GM21526 (cell line): ENCODE data around the gene DNAJC15.
"Not testable (repeated sequence)": the region's sequence is repeated elsewhere in the genome, so short reads cannot be mapped to it uniquely, and the experiment has no call there.

Source experiments
- ATAC-seq: cut with Tn5 transposase; IDR thresholded peaks from one replicate; pipeline ENCODE4 v1.9.1; 2021; ENCODE audit warnings: moderate library complexity; ENCODE audit not compliant: unreplicated experiment, low FRiP score

The DNAJC15 gene

DNA sequence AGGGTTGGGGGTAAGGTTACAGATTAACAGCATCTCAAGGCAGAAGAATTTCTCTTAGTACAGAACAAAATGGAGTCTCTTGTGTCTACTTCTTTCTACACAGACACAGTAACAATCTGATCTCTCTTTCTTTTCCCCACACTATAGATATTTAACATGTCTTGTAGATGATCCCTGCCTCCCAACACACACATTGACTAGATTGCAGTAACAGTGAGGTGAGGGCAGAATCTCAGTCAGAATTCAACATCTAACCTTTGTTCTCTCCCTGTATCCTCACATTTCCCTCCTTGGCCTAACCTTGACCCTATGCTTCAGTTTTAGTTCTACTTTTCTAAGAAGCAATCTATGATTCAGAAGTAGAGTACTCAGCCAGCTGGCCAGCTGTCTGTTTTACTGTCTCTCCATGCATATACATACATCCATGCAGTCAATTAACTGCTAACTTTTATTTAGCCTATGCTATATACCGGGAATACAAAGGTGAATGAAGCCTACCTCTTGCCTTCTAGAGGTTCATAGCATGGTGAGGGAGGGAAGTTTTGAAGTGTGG is 18.1 kb downstream of the DNAJC15 start:
- ATAC-seq, result peak; percentile 42

DNA sequence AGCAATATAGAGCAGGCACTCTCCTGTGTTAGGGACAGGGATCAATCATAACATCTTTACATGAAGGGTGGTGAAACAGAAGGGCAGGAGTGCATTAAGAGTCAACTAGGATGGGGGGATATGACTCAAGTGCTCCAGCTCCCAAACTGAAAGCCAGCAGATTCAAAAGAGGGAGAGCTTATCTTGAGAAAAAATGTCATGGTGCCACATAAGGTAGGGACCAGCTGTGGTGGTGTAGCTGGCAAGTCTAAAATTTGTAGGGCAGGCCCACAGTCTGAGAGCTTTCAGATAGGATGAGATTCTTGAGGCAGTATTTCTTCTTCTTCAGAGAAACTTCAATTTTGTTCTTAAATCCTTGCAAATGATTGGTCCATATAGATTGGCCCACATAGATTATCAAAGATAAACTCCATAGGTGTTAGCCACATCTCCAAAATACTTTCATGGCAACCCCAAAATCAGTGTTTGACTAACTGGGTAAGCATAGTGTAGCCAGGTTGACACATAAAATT is 19.1 kb downstream of the DNAJC15 start:
- ATAC-seq, result no peak

DNA sequence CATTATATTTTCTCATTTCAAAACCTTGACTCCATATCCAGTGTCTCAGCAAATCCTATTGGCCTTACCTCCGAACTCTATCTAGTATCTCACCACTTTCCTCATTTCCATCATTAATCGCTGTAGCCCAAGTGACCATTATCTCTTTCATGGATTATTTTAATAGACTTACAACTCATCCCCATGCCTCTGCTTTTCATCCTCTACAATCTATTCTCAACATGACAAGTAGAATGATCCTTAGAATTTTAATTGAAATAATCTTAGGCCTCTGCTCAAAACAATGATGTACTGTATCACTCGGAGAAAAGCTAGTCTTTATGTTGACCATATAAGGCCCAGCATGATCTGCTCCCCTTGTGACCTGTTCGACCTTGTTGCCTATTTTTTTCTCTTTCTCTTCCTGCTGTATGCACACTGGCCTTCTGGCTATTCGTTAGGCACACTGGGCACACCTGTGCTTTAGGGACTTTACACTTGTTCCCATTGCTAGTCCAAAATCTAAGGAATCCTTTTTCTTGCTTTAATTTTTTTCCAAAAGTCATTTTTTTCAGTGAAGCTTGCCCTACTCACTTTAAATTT is 21.4 kb downstream of the DNAJC15 start:
- ATAC-seq, result peak; percentile 40

DNA sequence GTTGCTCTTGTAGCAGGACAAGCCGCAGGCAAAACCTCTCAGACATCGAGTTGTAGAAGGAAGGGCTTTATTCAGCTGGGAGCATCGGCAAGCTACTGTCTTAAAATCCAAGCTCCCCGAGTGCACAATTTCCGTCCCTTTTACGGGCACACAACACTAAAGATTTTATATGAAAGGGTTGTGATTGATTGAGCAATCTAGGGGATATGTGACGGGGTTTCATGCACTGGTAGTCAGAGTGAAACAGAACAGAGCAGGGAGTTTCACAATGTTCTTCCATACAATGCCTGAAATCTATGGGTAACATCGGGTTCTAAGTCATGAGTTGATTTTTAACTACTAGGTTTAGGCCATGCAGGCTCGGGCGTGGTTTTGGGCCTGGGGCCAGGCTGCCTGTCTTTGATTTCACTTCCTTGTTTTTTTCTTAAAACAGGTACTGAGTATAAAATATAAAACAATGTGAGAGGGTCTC is 22.0 kb downstream of the DNAJC15 start:
- not testable (repeated sequence) for ATAC-seq

DNA sequence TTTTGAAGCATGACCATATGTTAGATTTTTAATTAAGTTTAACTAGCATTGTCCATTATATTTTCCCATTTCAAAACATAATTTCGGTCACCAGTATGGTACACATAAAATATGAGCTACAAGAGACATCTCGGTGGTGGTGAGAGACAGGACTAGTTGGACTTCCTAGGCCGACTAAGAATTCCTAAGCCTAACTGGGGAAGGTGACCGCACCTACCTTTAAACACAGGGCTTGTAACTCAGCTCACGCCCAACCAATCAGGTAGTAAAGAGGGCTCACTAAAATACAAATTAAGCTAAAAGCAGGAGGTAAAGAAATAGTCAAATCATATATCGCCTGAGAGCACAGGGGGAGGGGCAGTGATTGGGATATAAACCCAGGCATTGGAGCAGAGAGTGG is 22.9 kb downstream of the DNAJC15 start:
- no peak for ATAC-seq

DNA sequence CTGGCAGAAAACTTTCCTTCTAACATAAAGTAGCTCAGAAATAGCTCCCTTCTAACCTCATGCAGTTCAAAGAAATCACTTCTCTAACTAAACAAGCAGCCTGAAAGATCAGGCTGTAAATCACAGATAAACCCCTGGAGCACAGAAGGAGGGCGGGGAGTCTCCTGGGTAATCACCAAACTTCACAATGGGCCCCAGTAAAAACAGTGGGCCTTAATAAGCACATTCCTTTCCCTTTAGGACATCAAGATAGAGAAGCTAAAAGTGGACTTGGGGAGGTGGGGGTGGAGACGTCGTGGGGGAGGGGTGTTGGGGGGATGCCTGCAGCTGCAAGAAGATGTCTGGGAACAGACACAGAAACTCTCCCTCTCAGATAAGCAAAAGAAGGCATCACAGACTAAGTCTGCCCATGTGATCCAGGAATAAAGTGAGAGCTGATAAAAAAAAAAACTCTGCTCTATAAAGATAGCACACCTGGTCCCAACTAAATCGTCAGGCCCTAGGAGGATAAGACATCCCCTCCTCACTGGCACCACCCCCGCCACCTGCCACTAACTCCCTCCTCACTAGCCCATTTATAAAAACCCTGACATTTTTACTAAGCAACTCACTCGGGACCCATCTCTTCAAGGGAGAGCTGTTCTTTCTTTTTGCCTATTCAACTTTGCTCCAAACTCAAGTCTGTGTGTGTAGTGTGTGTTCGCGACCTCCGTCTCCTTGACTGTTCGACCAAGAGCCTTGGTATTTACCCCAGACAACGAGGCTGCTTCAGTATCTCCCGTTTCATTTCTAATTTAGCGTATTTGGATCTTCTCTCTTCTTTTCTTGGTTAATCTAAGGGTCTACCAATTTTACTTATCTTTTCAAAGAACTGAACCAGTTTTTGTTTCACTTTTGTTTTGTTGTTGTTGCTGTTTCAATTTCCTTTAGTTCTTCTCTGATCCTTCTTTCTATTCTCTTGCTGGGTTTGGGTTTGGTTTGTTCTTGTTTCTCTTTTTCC is 31.7 kb downstream of the DNAJC15 start:
- no peak for ATAC-seq

DNA sequence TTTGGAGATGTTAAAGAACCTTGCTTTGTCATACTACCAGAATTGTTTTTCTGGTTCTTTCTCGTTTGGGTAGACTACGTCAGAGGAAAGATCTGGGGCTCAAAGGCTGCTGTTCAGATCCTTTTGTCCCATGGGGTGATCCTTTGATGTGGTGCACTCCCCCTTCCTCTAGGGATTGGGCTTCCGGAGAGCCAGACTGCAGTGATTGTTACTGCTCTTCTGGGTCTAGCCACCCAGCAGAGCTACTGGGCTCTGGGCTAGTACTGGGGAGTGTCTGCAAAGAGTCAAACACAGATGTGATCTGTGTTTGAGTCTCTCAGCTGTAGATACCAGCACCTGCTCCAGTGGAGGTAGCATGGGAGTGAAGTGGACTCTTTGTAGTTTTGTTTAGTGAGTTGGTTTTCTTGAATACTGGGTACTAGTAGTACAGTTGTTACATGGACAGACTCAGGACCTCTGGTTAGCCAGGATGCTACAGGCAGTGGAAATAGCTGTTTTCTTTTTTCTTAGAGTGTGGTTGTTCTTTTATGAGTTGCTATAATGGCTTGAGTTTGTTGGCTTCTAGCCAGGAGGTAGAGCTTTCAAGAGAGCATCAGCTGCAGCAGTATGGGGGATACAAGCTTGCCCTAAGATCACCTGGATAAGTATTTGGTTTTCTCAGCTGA is 34.4 kb downstream of the DNAJC15 start:
- no peak for ATAC-seq

DNA sequence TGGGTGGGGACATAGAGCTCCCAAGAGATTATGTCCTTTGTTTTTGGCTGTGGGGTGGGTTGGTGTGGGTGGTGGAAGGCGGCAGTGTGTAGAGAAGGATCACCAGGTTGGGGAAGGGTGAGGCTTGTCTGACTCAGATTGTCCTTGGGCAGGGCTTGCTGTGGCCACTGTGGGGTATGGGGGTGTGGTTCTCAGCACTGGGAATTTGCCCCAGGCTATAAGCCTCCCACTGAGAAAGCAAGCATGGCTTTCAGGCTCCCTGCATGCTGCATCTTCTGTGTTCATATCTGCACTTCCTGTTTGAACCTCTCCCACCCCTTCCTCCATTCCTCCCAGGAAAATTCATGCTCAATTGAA is 34.9 kb downstream of the DNAJC15 start:
- no peak for ATAC-seq

DNA sequence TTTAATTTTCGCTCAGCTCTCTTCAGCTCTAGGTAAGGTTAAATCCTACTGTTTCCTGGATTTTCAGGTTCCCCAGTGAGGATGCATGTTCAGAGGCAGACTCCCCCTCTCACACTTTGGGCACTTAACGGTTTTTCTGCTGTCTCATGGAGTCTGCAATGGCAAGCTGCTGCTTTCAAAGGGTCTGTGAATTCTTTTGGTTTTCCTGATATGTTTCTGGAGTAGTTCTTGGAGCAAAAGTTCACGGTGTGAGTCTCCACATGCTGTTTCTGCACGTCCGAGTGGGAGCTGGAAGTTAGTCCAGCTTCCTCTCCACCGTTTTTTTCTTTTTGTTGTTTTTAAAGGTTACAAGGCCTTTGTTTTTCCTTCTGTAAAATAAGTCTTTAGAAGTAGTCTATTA is 35.4 kb downstream of the DNAJC15 start:
- no peak for ATAC-seq

DNA sequence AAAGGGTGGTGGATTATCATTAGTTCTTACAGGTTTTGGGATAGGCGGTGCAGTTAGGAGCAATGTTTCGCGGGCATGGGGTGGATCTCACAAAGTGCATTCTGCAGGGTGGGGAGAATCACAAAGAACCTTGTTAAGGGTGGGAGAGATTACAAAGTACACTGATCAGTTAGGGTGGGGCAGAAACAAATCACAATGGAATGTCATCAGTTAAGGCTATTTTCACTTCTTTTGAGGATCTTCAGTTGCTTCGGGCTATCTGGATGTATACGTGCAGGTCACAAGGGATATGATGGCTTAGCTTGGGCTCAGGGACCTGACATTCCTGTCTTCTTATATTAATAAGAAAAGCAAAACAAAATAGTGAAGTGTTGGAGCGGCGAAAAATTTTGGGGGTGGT is 36.4 kb downstream of the DNAJC15 start:
- not testable (repeated sequence) for ATAC-seq

DNA sequence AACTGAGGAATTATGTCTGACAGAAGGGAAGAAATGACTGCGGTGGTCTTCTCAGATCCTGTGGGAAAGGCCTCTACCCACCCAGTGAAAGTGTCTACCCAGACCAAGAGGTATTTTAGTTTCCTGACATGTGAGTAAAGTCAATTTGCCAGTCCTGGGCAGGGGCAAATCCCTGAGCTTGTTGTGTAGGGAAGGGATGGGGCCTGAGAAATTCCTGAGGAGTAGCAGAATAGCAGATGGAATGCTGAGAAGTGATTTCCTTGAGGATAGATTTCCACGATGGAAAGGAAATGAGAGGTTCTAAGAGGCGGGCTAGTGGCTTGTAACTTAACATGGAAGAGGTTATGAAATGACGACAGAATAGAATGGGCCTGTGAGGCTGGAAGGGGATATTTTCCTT is 37.4 kb downstream of the DNAJC15 start:
- not testable (repeated sequence) for ATAC-seq

DNA sequence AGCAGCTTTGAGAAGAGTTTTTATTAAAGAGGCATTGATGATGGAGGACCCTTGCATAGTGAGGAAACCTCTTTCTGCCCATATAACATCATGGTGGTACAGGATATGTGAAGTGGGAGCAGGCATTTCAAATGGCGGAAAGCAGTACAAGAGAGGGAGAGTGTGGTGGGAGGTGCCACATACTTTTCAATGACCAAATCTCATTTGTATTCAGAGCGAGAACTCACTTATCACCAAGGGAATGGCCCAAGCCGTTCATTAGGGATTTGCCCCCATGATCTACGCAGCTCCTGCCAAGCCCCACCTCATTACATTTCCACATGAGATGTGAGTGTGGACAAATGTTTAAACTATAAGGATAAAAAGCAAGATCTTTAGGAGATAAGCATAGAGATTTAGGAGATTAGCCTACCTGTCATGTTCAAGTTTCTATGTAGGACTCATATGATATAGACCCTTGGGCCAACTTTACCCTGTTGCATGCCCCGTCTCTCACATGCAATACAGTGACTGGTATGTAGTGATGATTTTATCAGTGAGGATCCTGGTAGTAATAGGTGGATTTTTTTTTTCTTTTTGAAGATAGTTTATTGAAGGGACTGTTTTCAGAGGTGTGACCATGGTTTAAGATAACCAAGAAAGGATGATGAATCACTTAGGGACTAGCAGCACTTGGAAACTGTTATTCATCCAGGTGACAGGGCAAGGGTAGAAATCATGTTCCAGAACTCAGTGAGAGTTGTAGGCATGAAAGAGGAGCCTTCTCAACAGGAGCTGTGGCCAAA is 38.3 kb downstream of the DNAJC15 start:
- ATAC-seq, result no peak

DNA sequence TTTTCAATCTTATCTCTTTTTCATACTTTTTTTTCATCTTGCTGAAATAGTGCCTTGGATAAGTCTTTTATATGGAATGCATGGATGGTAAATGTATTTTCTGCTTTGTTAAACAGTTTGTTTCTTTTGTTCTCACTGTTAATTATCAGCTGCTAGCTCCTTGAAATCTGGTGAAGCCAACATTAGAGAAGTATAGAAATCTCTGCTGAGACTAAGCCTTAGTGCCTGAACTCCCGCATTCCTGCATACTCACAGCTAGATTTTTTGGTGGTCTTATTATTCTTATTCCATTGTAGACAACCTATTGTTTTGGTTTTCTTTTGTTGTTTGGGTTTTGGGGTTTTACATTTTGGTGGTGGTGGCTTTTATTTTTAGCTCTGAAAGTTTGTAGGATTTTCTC is 48.4 kb downstream of the DNAJC15 start:
- no peak for ATAC-seq

DNA sequence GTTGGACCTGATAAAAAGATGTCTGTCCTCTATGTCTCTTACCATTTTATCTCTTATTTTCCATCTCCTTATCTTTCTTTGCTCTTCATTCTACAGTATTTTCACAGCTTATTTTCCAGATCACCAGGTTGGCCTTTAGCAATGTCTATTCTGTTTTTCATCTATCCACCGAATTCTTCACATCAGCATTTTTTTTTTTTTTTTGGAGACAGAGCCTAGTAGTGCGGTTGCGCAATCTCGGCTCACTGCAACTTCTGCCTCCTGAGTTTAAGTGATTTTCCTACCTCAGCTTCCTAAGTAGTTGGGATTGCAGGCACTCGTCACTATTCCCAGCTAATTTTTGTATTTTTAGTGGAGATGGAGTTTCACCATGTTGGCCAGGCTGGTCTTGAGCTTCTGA is 49.0 kb downstream of the DNAJC15 start:
- no peak for ATAC-seq

DNA sequence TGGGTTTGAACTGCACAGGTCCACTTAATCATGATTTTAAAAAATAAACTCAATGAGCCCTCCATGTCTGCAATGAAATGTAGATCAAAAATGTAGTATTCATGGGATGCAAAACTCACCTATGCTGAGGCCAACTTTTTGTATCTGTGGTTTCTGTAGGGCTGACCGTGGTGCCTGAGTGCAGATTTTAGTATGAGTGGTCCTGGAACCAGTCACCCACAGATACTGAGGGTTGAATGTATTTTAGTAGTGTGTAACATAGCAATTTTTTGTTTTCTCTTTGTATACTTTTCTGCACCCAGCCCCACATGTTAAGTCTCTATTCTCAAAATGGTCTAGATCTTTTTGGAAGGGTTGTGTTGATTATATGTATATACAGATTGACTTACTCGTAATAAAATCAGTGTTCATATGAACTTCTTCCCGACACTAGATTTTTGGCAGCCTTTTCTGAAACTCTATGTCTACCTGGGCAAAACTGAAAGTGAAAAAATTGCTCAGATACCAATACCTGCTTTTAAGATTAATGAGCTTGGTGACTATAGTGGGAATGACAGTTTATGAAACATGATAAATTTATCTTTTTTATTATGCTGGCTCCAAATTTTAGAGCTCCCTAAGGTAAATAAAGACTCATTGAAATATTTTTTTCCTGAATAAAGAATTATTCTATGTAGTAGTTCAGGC is 51.6 kb downstream of the DNAJC15 start:
- peak; percentile 71 for ATAC-seq

DNA sequence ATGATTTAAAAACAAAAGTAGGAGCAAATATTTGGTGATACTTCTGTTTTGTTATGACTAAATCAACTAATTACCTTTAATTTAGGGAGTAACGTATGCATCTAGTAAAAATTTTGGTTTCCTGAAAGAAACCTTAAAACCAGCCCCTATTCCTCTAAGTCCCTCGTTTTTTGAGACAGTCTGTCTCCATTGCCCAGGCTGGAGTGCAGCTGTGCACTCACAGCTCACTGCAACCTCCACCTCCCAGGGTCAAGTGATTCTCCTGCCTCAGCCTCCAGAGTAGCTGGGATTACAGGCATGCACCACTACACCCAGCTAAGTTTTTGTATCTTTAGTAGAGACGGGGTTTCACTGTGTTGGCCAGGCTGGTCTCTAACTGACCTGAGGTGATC is 52.1 kb downstream of the DNAJC15 start:
- ATAC-seq, result not testable (repeated sequence)

DNA sequence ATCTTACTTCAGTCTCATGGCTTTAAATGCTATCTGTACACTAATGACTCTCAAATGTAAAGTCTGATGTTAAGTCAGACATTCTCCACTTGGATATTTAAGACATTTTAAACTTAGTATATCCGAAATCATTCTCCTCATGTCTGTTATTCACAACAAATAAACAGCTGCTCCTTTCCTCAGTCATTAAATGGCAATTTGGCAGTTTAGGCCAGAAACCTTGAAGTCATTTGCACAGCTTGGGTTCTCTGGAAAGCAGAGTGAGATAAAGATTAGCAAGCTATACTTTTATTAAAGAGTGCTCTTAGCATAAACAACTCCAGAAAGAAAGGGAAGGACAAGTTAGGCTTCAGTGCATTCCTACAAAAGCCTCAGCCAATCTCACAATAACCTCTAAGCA is 53.7 kb downstream of the DNAJC15 start:
- no peak for ATAC-seq

DNA sequence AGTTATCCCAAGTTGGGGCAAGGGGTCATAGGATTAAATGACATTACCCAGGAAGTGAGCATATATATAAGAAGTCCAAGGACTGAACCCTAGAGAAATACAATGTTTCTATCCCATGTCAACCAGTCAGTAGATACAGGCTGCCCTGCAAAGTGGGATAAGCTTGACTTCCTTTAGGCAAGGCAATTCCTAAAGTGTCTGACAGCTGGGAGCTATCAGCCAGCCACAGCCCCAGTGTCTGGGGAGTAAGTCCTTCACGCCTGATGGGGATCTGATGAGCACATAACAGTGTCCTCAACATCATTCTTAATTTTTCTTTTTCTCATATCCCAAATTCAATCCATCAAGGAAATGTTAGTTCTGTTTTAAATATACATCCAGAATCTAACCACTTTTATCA is 54.1 kb downstream of the DNAJC15 start:
- no peak for ATAC-seq

DNA sequence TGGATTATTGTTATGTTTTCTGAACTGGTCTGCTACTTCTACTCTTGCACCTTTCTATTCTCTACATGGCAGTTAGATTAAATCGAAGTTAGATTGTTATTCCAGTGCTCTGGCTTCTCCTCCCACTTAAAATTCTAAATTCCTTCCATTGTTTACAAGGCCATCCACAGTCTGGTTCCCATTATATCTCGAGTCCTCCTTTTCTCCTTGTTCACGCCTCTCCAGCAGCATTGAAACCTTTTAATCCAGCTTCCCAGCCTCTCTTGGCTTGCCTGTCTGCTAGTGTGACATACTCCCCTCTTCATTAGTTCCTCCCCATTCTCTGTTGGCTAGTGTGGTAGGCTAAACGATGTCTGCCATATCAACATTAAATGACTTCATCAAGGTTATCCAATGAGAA is 54.5 kb downstream of the DNAJC15 start:
- ATAC-seq, result no peak

DNA sequence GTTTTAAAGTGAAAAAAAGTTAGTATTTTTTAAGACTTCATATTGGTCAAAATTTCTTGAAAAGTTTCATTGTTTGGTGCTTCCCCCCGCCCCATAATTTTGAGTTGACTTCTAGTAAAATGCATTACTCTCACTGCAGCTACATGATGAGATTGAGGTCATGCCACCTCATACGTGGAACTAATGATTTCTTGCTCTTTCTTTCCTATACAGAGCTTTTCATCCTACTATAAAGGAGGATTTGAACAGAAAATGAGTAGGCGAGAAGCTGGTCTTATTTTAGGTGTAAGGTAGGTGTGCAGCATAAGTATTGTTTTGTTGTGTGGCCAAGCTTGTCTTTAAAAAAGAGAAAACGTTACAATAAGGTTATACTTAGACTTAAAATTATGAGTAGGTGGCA is 55.0 kb downstream of the DNAJC15 start:
- ATAC-seq, result no peak
